GM06990 (cell line): Measurements from ENCODE around the gene NAGA.
A peak's percentile ranks its signal among the peaks of the same experiment; 100 is the strongest.
"Not testable (repeated sequence)": the region's sequence is repeated elsewhere in the genome, so short reads cannot be mapped to it uniquely, and the experiment has no call there.

Source experiments
- DNase-seq: peaks from one replicate; pipeline ENCODE4 v3.0.0-alpha.2; 2011; ENCODE audit not compliant: insufficient read length; ENCODE audit errors: extremely low read depth
- H3K27me3 ChIP-seq: replicated peaks from 2 replicates; pipeline ENCODE4 v1.6.0; 2011; ENCODE audit warnings: low read length; ENCODE audit not compliant: control insufficient read depth, insufficient read depth
- H3K36me3 ChIP-seq: 2 replicates; pipeline ENCODE4 v1.5.1; 2011; ENCODE audit warnings: low read length; ENCODE audit not compliant: control insufficient read depth, insufficient read depth
- H3K4me3 ChIP-seq: replicated peaks from 2 replicates; pipeline ENCODE4 v1.5.1; 2011; ENCODE audit warnings: low read depth, mild to moderate bottlenecking, control low read depth, low read length
- TF ChIP-seq, protein P1 (sequence below): IDR thresholded peaks from 2 replicates; pipeline ENCODE4 v1.5.1; 2011; ENCODE audit warnings: low read length, control low read depth, mild to moderate bottlenecking, inconsistent platforms; ENCODE audit not compliant: insufficient read depth, poor library complexity, severe bottlenecking

Gene NAGA

GRCh38 chr22:42070517-42071422 is at the start of gene NAGA:
Gene NAGA (minus strand): TSS chr22:42070812. CDS start chr22:42070297, 515 bp downstream.
- Histone ChIP-seq H3K4me3 (peak within 1 kb of the TSS; percentile 57), H3K36me3 (peaks cover 12% of the 10 kb centered on the region), H3K27me3 (no peaks in the 10 kb centered on the region)
- TF ChIP-seq, protein P1, sequence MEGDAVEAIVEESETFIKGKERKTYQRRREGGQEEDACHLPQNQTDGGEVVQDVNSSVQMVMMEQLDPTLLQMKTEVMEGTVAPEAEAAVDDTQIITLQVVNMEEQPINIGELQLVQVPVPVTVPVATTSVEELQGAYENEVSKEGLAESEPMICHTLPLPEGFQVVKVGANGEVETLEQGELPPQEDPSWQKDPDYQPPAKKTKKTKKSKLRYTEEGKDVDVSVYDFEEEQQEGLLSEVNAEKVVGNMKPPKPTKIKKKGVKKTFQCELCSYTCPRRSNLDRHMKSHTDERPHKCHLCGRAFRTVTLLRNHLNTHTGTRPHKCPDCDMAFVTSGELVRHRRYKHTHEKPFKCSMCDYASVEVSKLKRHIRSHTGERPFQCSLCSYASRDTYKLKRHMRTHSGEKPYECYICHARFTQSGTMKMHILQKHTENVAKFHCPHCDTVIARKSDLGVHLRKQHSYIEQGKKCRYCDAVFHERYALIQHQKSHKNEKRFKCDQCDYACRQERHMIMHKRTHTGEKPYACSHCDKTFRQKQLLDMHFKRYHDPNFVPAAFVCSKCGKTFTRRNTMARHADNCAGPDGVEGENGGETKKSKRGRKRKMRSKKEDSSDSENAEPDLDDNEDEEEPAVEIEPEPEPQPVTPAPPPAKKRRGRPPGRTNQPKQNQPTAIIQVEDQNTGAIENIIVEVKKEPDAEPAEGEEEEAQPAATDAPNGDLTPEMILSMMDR, result no peak
- DNase-seq, result peak; percentile 93

DNA sequence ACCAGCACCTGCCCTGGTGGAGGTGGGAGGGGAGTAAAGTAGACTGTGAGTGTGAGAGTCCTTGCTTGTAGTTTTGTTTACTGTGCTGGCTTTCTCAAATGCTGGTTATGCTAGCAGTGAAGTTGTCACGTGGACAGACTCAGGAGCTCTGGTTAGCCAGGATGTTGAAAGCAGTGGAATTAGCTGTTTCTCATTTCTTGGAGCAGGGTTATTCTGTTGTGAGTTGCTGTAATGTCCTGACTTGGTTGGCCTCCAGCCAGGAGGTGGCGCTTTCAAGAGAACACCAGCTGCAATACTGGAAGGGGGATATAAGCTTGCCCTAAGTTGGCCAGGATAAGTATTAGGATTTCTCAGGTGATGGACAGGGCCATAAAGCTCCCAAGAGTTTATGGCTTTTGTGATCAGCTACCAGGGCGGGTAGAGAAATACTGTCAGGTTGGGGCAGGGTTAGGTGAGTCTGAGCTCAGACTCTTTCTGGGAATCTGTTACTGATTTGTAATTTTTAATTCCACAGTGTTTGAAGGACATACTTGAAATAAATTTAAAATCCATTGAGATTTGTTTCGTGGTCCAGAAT is 46.3 kb upstream of the NAGA start:
- TF ChIP-seq, protein P1, result peak; percentile 12
- DNase-seq, result no peak
- no peak overlapping the region for H3K4me3 ChIP-seq
- H3K36me3 ChIP-seq, result no peaks in the 10 kb centered on the region
- H3K27me3 ChIP-seq, result no peaks in the 10 kb centered on the region

DNA sequence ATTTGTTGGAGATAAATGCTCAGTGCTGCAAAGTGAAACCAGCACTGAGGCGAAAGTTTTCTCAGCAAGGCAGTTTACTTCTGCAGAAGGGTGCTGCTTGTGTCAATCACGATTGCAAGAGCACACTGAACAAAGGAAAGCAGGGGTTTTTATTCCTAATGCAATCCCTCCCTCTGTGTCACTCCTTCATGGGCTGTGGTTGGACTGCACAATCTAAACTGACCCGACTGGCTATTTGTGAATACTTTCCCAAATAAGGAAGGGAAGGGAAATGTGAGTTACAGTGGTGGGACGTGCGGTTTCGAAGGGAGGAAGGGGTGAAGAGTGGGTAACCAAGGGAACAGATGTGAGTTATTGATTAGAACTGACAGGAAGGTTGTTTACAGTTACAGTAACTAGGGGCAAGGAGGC is 44.8 kb upstream of the NAGA start:
- not testable (repeated sequence) for DNase-seq, H3K27me3 ChIP-seq, H3K4me3 ChIP-seq, H3K36me3 ChIP-seq

DNA sequence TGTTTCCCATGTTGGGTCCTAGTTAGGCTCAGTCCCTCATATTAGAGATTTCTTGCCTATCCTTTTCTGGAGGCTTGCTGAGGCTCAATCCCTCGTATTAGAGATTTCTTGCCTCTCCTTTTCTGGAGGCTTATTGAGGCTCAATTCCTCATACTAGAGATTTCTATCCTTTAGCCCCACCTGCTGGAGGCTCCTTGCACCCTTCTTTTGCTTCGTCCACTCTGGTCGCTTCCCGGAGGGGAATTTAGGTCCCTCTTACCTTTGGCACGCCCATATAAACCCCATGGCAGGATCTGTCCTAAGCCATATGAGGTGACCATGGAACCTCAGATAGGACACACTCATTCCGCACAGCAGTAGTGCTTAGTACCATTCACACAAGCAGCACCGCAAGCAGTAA is 44.1 kb upstream of the NAGA start:
- Histone ChIP-seq H3K4me3 (no peak overlapping the region), H3K27me3 (no peaks in the 10 kb centered on the region), H3K36me3 (no peaks in the 10 kb centered on the region)
- TF ChIP-seq, protein P1, result peak; percentile 12
- DNase-seq, result no peak

DNA sequence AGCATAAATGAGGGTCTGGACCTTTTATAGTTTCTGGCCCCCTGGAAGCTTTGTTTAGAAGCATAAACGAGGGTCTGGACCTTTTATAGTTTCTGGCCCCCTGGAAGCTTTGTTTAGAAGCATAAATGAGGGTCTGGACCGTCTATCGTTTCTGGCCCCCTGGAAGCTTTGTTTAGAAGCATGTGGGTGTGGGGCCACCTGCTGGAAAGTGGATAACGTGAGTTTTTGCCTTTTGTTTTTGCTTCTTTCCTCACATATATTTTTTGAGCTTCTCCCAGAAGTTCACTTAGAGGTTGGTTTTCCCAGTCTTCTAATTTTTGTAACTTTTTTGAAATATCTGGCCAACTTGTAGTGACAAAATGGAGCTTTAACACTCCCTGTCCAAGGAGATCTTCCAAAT is 42.2 kb upstream of the NAGA start:
- not testable (repeated sequence) for H3K4me3 ChIP-seq, DNase-seq, H3K27me3 ChIP-seq, H3K36me3 ChIP-seq
- TF ChIP-seq, protein P1, result peak; percentile 28

DNA sequence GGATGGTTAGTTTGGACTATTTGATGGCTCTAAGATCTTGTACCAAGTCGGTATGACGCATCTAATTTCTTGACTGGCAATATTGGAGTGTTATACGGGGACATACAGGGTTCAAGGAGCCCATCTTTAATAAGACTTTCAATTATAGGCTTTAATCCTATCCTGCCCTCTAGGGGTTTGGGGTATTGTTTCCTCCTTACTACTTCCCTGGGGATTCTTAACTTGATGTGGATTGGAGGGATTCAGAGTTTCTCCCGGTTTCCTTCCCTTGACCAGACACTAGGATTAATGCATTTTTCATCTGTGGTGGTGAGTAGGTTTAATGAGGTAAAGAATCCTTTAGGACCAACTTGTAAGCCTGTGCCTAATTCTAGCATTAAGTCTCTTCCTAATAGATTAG is 41.2 kb upstream of the NAGA start:
- Histone ChIP-seq H3K4me3 (no peak overlapping the region), H3K27me3 (no peaks in the 10 kb centered on the region), H3K36me3 (no peaks in the 10 kb centered on the region)
- TF ChIP-seq, protein P1, result no peak
- DNase-seq, result no peak
